Peyer's patch (tissue), 4 donors: ENCODE data around the gene SH3RF1. TPM values are rescaled to one million over a fixed set of nuclear protein-coding genes. Genes with fewer than 3 reads are reported as not detected.

Source experiments
- DNase-seq, 3 donors: peaks; one replicate each; pipeline ENCODE4 v3.0.0-alpha.2; 2017 to 2019
- H3K27ac ChIP-seq, 4 donors: fragments of 200-600 bp; sonication (generic); one replicate each; pipeline ENCODE4 v1.5.1; 2016 to 2019
- H3K27me3 ChIP-seq, 2 donors: fragments of 200-600 bp; sonication (generic); one replicate each; pipeline ENCODE4 v1.5.1; 2019
- H3K36me3 ChIP-seq, 3 donors: fragments of 200-600 bp; sonication (generic); one replicate each; pipeline ENCODE4 v1.5.1; 2016 to 2019
- H3K4me1 ChIP-seq, 4 donors: fragments of 200-600 bp; sonication (generic); one replicate each; pipeline ENCODE4 v1.5.1; 2016 to 2019
- H3K4me3 ChIP-seq, 4 donors: fragments of 200-600 bp; sonication (generic); 1 replicate in 3 of 4; 2 replicates in 1 of 4; pipeline ENCODE4 v1.5.1; 2016 to 2019; ENCODE audit warnings: mild to moderate bottlenecking in 1 of 4
- H3K9me3 ChIP-seq, 4 donors: fragments of 200-600 bp; sonication (generic); one replicate each; pipeline ENCODE4 v1.5.1; 2016 to 2019; ENCODE audit warnings: mild to moderate bottlenecking in 1 of 4
- POLR2A ChIP-seq, 2 donors: fragments of 450-650 bp; IDR thresholded peaks; one replicate each; pipeline ENCODE4 v1.5.1; 2017; ENCODE audit warnings: antibody characterized with exemption in 2 of 2, mild to moderate bottlenecking in 2 of 2, moderate library complexity in 2 of 2
- total RNA-seq, 4 donors: library from RNA; depleted of rRNA; stranded (reverse); fragments of >200 nt; gene quantifications; one replicate each; pipeline ENCODE4 v1.1.0, GENCODE V29; 2016
- TF ChIP-seq, protein P1 (sequence below), 6 experiments: fragments of 450-650 bp in 4 of 6; fragments of 200-600 bp in 2 of 6; sonication (generic) in 1 of 6; IDR thresholded peaks; one replicate each; pipeline ENCODE4 v1.5.1; 2017 to 2019; ENCODE audit warnings: antibody characterized with exemption in 6 of 6, mild to moderate bottlenecking in 3 of 6, moderate library complexity in 1 of 6

SH3RF1 gene
- total RNA-seq, 4 donors from 2014 or later, result 23.1 to 55.0 (median 48.1) TPM

GRCh38 chr4:169105620-169106019 lies 165.1 kb downstream of the SH3RF1 start:
- TF ChIP-seq, protein P1, sequence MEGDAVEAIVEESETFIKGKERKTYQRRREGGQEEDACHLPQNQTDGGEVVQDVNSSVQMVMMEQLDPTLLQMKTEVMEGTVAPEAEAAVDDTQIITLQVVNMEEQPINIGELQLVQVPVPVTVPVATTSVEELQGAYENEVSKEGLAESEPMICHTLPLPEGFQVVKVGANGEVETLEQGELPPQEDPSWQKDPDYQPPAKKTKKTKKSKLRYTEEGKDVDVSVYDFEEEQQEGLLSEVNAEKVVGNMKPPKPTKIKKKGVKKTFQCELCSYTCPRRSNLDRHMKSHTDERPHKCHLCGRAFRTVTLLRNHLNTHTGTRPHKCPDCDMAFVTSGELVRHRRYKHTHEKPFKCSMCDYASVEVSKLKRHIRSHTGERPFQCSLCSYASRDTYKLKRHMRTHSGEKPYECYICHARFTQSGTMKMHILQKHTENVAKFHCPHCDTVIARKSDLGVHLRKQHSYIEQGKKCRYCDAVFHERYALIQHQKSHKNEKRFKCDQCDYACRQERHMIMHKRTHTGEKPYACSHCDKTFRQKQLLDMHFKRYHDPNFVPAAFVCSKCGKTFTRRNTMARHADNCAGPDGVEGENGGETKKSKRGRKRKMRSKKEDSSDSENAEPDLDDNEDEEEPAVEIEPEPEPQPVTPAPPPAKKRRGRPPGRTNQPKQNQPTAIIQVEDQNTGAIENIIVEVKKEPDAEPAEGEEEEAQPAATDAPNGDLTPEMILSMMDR (IDR thresholded peaks at IDR 0.05), result no peak
- TF ChIP-seq POLR2A (IDR thresholded peaks at IDR 0.05), result no peak
- no peak overlapping the region for H3K27ac ChIP-seq
- no peaks in the 10 kb centered on the region for H3K9me3 ChIP-seq
- DNase-seq, result no peak
- H3K36me3 ChIP-seq, result peaks cover 0 to 57% (median 0%) of the 10 kb centered on the region in 3 donors
- H3K4me3 ChIP-seq, result no peak overlapping the region
- no peaks in the 10 kb centered on the region for H3K4me1 ChIP-seq
- no peaks in the 10 kb centered on the region for H3K27me3 ChIP-seq

DNA sequence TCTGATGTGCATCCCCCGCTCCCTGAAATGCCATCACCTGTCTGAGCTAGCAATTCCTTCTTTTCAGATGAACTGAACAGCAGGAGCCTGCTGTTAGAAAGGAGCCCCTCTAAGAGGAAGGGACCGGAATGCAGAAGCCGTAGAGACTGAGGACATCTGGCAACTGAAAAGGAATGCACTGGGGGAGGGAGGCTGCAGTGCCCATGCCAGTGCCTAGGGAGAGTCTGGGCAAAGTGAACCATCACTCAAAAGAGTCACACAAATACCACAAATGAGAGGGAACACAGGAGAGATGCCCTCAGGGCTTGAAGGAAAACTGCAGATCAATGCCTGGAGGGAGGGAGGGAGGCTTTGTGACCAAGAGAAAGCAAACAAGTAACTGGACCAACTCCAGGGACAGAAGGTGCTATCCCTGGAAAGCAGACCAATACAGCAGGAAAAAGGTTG lies 166.8 kb downstream of the SH3RF1 start:
- Histone ChIP-seq H3K4me3 (no peak overlapping the region), H3K36me3 (peaks cover 0 to 47% (median 0%) of the 10 kb centered on the region in 3 donors), H3K27ac (no peak overlapping the region), H3K27me3 (no peaks in the 10 kb centered on the region), H3K4me1 (no peaks in the 10 kb centered on the region), H3K9me3 (no peaks in the 10 kb centered on the region)
- no peak for DNase-seq
- no peak for TF ChIP-seq POLR2A (IDR thresholded peaks at IDR 0.05)
- TF ChIP-seq, protein P1 (IDR thresholded peaks at IDR 0.05), result no peak

DNA sequence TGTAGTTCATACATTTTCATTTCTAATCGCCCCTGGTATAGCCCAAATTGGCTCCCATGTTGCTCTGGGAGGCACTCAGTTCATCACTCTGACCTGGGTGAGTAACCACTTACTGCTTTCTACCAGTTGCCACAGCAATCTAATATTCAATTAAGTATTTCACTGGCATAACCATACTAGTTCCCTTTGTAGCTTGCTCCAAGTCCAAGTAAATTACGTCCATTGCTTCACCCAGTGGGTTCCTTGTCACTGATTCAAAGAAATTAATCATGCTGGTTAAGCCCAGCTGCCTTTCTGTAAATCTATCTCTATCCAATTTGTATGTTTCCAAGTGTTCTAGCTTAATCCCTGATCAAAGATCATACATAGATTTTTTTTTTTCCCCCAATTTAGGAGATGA lies 168.7 kb downstream of the SH3RF1 start:
- no peaks in the 10 kb centered on the region for H3K9me3 ChIP-seq
- TF ChIP-seq POLR2A (IDR thresholded peaks at IDR 0.05), result no peak
- TF ChIP-seq, protein P1 (IDR thresholded peaks at IDR 0.05), result no peak
- no peak for DNase-seq
- no peaks in the 10 kb centered on the region for H3K27me3 ChIP-seq
- no peaks in the 10 kb centered on the region for H3K4me1 ChIP-seq
- H3K4me3 ChIP-seq, result no peak overlapping the region
- no peak overlapping the region for H3K27ac ChIP-seq
- H3K36me3 ChIP-seq, result peaks cover 0 to 46% (median 0%) of the 10 kb centered on the region in 3 donors

DNA sequence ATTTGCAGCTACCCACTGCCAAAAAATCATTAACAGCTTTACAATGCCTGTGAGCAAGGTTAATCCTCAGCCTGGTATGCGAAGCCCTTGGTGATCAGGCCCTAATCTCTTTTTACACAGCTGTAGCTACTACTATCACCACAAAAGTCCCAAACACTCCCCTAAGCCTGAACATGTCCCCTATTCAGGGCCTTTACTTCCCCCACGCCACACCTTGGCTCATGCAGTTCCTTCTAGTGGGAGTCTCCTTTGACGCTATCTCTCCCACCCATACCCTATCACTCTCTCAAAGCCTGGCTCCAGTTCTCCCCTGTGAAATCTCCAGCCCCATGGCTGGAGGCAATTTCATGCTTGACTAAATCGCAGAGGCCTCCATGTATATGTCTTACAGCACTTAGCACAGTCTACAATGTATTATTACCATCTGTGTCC lies 170.1 kb downstream of the SH3RF1 start:
- Histone ChIP-seq H3K4me1 (no peaks in the 10 kb centered on the region), H3K27me3 (no peaks in the 10 kb centered on the region), H3K4me3 (no peak overlapping the region), H3K9me3 (no peaks in the 10 kb centered on the region), H3K27ac (no peak overlapping the region), H3K36me3 (peaks cover 0 to 43% (median 0%) of the 10 kb centered on the region in 3 donors)
- no peak for TF ChIP-seq POLR2A (IDR thresholded peaks at IDR 0.05)
- TF ChIP-seq, protein P1 (IDR thresholded peaks at IDR 0.05), result no peak
- DNase-seq, result no peak

DNA sequence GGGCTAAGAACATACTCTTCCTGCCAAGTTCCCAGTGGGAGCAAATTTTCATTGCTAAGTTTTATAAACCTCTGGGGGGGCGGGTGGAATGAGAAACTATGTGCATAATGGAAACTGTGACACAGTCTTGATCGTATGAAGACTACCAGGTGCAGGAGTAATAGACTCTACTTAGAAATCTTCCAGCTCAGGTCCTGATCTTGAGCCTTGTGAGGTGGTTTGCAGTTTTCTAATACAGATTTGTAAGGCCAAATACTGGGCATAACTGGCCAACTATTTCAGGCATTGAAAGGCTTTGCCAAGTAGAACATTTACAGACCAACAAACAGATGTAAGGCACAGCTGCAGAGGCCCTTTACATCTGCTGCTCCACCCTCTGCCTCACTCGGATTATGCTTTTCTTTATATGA lies 171.0 kb downstream of the SH3RF1 start:
- Histone ChIP-seq H3K4me1 (no peaks in the 10 kb centered on the region), H3K9me3 (no peaks in the 10 kb centered on the region), H3K4me3 (no peak overlapping the region), H3K27me3 (no peaks in the 10 kb centered on the region), H3K36me3 (peaks cover 0 to 38% (median 0%) of the 10 kb centered on the region in 3 donors), H3K27ac (no peak overlapping the region)
- no peak for DNase-seq
- TF ChIP-seq, protein P1 (IDR thresholded peaks at IDR 0.05), result no peak
- no peak for TF ChIP-seq POLR2A (IDR thresholded peaks at IDR 0.05)
